Stimulated activated CD4-positive, alpha-beta T cell treated with anti-CD3 and anti-CD28 coated beads, Interleukin-4, amount 100 ng/mL, for 4 hours (primary cell): ENCODE data around the gene RIOK1.
A peak's percentile ranks its signal among the peaks of the same experiment; 100 is the strongest.
"Not testable (repeated sequence)": the region's sequence is repeated elsewhere in the genome, so short reads cannot be mapped to it uniquely, and the experiment has no call there.

ENCODE experiments used
- DNase-seq, 2 experiments: peaks; one replicate each; pipeline ENCODE4 v3.0.0-alpha.2; 2020

Gene RIOK1

DNA sequence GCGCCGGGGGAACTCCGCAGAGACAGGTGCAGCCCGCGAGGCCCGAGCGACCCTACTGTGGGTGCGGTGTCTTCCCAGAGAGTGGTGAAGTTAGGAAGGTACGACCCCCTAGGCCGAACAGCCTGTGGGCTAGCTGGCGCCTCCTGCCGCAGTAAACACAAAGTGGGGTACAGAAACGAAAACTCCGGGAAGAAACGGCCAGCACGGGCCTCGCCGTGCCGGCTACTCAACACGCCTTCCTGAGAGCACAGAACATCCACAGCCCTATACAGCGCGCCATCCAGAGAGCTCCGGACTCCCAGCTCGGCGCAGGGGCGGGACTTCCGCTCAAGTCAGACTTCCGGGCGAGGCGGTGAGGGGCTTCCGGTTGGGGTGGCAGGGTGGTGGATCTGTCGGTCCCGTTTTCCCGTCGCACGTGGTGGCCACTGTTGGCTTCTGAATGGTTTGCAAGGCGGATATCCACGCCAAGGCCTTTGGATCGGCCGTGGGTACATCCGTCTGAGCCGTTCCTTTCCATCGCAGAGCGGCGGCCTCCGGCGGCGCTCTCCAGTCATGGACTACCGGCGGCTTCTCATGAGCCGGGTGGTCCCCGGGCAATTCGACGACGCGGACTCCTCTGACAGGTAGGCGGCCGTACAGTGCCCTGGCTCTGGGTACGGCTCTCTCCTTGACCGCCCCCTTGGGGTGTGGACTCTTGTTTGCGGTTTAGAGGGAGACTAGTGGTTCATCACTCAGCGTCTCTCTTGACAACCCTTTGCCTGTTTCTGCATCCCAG is at the start of gene RIOK1, which contains the start of gene CAGE1:
TSS of gene RIOK1 (plus strand) at position 358 of the 775 bp plus-strand sequence. CDS start at position 553, 195 bp downstream.
TSS of gene CAGE1 (minus strand) at position 292 of the 775 bp plus-strand sequence. CDS start 2,569 bp downstream, outside the sequence.
- DNase-seq: peak; percentile 93 to 95

DNA sequence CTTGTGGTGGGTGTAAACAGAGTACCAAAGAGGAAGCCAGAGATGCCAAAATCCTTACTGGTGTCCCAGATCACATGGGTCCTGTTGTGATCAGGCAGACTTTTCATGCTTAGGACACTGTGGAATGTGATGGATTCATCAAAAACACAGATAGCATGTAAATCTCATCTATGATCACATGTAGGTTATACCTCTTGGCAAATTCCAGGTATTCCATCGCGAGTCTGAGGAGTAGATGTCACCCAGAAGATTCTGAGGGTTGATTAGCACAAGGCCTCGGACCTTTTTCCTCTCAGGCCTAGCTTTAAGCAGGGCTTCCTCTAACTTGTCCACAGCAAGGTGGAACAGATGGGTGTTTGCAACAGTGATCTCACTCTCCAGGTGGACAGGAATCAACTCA is 48.3 kb upstream of the RIOK1 start:
- DNase-seq: no peak

DNA sequence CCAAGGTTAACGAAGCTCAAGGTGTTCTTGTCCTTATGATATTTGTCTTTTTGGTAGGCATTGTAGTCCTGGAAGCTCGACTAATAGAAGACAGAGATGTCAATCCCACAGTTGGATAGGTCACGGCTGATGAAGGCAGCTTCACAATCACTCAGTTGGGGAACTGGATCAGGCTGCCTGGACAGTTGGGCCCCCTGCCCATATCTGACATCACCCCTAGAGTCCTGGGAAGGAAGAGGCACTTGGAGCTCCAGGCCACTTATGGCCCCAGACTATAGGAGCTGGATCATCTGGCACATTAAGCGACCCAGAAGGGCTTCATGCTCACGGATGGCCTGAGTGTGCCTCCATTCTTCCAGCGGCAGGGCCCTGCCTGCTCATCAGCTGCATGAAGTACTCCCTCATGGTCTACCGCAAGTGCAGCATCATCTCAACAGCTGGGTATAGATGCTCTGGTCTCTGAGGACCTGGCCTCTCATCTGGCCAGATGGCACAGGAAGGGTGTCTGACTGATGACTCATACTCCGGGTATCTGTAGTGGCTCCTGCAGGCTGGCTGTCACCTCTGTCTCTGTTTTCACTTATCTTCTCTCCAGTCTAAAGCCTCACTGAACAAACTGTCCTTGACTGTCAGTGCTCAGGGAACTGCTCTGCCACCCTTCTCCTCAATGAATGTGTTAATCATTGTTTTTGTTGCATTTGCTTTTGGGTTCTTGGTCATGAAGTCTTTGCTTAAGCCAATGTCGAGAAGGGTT is 47.4 kb upstream of the RIOK1 start:
- no peak for DNase-seq

DNA sequence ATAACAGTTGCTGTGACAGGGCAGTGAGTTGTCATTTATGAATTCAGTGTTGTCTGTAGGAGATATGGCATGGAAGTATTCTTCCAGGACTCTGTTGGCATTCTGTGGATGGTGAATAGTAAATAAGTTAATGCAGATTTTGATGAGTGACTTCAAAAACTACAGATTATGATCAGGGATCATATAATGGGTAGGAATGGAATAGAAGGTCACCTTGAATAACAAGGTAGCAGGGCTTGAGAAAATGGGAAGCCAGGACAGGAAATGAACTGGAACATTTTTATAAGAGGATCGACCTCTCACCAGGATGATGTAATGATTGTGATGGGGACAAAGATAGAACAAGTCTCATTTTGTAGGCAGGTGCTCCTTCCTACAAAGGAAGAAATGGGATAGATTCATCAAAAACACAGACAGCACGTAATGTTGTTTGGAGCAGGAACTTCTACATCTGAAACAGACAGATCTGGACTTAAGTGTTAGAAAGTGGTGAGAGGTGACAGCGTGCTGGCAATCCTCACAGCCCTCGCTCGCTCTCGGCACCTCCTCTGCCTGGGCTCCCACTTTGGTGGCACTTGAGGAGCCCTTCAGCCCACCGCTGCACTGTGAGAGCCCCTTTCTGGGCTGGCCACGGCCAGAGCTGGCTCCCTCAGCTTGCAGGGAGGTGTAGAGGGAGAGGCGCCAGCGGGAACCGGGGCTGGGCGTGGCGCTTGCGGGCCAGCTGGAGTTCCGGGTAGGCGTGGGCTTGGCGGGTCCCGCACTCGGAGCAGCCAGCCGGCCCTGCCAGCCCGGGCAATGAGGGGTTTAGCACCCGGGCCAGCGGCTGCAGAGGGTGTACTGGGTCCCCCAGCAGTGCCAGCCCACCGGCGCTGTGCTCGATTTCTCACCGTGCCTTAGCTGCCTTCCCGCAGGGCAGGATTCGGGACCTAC is 45.8 kb upstream of the RIOK1 start:
- no peak for DNase-seq

DNA sequence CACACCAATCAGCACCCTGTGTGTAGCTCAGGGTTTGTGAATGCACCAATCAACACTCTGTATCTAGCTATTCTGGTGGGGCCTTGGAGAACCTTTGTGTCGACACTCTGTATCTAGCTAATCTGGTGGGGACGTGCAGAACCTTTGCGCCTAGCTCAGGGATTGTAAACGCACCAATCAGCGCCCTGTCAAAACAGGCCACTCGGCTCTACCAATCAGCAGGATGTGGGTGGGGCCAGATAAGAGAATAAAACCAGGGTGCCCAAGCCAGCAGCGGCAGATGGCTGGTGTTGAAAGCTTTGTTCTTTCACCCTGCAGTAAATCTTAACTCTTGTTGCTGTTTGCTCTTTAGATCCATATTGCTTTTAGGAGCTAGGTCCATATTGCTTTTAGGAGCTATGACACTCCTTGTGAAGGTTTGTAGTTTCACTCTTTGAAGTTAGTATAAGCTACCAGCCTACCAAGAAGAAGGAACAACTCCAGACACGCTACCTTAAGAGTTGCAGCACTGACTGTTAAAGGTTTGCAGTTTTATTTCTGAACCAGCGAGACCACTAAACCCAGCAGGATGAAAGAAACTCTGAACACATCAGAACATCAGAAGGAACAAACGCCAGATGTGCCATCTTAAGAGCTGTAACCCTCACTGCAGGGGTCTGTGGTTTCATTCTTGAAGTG is 44.7 kb upstream of the RIOK1 start:
- DNase-seq: not testable (repeated sequence)

DNA sequence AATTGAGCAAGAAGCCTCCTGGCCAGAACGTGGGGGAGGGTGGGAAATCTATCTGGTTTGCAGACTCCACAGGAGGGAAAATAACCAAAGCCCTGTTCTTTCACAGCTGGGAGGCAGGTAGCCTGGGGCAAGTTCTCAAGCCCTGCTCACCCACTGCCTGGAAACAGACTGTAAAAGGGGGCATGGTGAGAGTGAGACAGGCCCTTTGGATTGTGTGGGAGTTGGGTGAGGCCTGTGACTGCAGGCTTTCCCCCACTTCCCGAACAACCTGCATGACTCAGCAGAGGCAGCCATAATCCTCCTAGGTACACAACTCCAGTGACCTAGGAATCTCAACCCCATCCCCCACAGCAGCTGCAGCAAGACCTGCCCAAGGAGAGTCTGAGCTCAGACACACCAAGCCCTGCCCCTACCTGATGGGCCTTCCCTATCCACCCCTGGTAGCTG is 42.0 kb upstream of the RIOK1 start:
- not testable (repeated sequence) for DNase-seq

DNA sequence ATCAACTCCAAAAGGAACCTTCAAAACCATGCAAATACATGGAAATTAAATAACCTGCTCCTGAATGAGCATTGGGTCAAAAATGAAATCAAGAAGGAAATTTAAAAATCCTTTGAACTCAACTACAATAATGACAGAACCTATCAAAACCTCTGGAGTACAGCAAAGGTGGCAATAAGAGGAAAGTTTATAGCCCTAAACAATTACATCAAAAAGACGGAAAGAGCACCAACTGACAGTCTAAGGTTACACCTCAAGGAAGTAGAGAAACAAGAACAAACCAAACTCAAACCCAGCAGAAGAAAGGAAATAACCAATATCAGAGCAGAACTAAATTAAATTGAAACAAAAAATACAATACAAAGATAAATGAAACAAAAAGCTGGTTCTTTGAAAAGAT is 39.0 kb upstream of the RIOK1 start:
- not testable (repeated sequence) for DNase-seq

DNA sequence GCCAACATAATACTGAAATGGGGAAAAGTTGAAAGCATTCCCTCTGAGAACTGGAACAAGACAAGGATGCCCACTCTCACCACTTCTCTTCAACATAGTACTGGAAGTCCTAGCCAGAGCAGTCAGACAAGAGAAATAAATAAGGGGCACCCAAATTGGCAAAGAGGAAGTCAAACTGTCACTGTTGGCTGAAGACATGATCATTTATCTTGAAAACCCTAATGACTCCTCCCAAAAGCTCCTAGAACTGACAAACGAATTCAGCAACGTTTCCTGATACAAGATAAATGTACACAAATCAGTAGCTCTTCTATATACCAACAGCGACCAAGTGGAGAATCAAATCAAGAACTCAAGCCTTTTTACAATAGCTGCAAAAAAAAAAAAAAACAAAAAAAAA is 37.7 kb upstream of the RIOK1 start:
- DNase-seq: not testable (repeated sequence)

DNA sequence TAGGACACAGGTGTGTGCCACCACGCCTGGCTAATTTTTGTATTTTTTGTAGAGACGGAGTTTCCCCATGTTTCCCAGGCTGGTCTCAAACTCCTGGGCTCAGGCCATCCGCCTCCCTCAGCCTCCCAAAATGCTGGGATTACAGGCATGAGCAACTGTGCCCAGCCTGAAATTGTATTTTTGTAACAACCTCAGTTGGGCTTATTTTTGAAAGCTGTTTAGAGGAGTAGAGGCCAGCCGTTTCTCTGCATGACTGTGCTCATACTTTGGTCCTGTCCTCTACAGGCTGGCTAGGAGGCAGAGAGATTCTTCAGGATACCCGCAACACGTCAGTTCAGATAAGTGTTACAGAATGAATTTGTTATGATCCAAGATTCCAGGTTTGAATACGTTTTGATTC is 22.2 kb upstream of the RIOK1 start:
- no peak for DNase-seq

DNA sequence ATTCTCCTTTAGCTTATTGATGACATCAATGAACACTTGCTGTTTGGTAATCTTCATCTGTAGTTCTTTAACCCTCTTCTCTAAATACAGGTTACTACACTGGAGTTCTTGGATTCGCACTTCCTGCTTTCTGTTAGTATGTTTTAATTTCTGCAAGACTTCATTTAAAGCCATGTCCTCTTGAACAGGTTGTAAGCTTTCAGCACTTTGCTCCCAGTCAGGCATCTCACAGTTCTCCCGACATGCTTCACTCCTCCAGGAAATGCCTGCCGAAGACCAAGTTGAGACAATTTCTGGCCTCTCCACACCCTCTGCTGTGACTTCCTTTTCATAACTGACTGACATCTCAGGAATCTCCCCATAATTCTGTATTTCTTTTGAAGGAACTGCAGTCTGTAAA is 15.9 kb upstream of the RIOK1 start:
- DNase-seq: no peak

DNA sequence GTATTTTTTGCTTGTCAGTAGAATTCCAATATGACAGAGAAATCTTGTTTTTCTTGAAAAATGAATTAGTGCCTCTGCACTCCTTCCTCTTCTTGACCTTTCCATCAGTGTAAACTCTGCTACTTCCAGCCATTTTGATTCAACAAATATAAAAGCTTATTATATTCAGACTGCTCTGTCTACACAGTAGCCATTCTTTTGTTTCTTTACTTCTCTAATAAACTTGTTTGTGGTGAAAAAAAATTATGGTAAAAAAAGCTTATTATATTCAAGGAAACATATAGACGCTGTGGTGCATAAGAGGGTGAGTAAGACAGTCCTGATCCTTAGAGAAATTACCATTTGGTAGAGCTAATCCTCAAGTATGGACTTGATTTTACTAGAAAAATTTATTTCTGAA is 11.6 kb upstream of the RIOK1 start:
- DNase-seq: no peak

DNA sequence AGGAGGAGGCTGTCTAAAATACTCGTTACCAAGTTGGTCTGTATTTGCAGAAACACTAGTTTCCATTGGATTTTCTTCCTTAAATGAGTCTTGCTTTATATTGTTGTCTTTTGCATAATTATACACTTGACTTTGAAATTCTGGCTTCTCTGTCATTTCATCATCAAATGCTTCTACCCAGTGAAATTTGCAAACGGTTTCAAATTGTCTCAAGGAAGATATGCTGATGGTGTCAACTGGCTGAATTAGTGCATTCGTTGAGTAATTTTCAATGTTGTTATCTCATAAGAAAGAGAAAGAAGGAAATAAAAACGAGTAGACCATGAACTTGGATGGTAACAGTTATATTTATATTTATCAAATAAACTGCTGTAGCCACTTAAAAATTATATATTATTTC is 10.9 kb upstream of the RIOK1 start:
- no peak for DNase-seq

DNA sequence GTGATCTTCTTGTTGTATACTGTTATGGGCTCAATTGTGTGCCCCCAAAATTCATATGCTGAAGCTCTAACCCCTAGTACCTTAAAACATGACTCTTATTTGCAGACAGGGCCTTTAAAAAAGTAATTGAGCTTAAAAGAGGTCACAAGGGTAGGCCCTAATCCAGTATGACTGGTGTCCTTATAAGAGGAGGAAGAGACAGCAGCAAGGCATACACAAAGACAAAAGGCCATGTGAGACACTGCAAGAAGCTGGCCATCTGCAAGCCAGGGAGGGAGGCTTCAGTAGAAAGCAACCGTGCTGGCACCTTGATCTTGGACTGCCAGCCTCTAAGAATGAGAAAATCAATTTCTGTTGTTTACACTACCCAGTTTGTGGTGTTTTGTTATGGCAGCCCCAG is 8.5 kb upstream of the RIOK1 start:
- no peak for DNase-seq

DNA sequence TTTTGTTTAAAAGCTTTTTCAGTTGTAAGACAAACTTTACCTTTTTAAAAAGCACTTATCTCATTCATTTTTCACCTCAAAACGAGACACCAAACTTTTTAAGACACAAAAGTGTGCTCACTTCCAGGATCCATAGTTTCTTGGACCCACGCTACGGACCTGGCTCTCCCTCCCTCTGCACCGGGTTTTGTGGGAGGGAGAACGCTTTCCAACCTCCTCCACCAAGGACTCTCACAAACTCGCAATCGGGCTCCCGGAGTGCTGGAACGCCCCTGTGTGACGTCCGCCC is 502 bp upstream of the RIOK1 start:
- no peak for DNase-seq

DNA sequence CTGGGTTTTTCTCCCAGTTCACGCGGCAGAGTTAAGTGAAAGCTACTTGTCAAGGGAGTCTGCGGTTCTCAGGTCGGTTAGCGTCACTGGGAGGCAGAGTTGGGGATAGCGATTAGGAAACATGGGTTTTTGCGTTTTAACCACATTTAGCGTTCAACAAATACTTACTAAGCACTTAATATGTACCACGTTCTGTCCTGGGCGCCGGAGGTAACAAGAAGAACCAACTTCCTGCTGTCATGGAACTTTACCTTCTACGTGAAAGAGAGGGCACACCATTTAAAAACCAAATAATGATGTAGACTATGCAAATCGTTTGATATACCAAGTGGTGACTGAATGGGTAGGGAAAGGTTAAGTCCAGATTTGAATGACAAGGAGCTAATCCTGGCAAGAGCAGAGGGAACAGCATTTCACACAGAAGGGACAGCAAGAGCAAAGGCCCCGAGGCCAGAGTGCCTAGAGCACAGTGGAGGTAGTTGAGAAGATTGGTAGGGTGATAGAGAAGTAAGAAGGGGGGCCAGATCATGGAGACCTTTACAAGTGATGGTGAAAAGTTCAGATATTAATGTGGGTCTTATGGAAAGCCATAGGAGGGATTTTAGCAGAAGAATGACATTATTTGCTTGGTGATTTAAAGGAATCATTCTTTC is 744 bp downstream of the RIOK1 start:
- no peak for DNase-seq

DNA sequence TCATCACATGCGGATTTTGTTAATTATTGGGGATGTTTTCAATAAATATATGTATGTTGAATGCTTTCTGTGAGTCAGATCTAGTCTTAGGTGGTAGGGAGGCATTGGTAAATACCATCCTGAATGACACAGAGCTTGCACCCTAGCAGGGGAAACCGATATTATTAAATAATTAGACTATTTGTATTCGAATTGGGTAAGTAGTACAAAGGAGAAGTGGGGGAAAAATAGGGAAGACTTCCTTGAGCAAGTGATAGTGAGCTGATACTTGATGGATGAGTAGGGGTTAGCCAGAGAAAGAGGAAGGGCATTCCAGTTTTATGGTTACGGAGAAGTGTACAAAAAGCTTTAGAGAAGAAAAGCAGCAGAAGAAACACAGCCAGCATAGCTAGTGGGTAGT is 1.5 kb downstream of the RIOK1 start:
- no peak for DNase-seq

DNA sequence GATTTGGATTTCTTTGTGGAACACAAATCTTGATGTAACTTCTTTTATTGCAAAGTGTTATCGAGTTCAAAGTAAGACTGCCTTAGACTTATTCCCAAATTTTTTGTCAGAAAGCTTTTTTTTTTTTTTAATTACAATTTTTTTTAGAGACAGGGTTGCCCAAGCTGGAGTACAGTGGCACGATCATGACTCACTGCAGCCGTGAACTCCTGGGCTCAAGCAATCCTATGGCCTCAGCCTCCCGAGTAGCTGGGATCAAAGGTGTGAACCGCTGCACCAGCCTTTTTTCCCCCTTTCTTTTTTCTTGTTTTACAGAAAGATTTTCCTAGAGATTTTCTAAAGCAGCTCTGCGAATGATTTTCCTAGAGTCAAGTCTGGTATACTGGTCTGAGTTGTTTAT is 2.8 kb downstream of the RIOK1 start:
- DNase-seq: no peak

DNA sequence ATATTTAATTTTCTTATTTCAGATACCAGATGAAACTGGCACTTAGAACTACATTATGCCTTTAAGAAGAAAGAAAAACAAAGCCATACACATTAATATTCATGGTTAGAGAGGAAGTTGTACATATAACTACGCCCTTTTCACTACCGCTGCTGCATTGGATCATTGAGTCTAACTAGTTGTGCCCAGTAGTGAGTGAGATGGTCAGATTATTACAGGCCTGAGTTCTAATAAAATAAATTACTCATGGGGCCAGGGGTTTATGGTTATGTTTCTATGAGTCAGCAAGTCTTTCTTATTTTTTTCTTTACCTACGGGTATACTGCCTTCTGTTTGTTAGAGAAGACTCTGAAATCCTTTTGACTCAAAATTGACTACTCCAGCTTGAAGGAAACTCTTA is 11.5 kb downstream of the RIOK1 start:
- DNase-seq: no peak

DNA sequence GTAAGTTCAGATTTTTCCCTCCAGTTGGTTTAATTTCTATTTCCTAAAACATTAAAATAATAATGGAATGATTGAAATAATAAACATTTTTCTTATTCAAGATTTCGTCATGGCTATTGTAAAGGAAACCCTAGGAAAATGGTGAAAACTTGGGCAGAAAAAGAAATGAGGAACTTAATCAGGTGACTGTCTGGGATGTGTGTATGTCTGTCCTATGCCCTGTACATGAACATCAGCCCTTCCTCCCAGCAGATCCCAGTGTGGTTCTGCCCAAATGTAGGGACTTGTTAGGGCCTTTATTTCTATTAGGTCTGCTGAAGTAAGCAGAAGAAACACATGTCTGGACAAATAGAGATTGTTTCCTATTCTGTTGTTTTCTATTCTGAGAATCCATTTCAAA is 13.1 kb downstream of the RIOK1 start:
- DNase-seq: no peak

DNA sequence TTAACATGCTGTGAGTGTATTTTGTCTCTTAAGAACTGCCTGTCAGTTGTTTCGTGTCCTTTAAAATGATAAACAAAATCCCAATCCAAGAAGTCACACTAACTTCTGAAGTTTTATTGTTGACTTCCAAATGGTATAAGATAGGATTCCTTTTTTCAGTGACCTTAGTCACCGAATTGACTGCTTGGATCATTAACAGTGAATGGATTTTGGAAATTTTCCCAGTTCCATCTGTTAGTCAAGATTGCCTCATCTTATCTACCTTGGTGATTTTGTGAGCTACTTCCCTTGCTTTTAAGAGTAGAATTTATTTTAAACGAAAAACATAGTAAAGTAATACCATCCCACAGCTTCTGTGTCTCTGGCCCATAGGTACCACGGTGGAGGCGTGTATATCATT is 14.9 kb downstream of the RIOK1 start:
- DNase-seq: no peak

DNA sequence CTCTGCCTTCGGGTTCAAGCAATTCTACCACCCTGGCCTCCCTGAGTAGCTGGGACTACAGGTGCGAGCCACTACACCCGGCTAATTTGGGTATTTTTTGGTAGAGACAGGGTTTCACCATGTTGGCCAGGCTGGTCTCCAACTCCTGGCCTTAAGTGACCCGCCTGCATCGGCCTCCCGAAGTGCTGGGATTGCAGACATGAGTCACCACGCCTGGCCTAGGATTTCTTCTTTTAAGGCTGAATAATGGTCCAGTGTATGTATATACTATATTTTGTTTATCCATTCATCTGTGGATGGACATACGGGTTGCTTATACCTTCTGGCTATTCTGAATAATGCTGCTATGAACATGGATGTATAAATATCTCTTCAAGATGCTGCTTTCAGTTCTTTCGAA is 17.1 kb downstream of the RIOK1 start:
- no peak for DNase-seq

DNA sequence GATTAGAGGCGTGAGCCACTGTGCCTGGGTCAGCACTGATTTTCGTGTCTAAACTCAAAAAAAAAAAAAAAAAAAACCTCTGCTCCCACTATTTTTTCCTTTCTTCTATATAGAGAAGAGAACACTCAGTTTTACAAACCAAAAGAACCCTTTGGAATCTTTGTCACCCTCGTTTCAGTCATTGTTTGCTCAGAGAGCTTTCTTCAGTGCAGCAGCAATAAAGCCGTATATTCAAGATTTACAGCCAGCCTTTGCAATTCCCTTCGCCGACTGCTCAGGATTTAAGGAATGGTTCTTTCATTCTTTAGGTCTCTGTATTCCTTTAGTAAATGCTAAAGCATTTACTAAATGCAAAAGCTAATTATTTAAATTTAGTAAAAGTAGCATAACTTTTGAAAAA is 20.1 kb downstream of the RIOK1 start:
- no peak for DNase-seq
